Germinal center (tissue), 1 donor: ENCODE results near the gene NRP2.
A peak's percentile ranks its signal among the peaks of the same experiment; 100 is the strongest.

ENCODE experiments used
- DNase-seq: peaks from one replicate; pipeline ENCODE4 v3.0.0; 2012; ENCODE audit warnings: mixed read lengths, low spot score

NRP2 gene

GRCh38 chr2:205709319-205709718, 27.0 kb downstream of the NRP2 start:
- DNase-seq = no peak

- DNase-seq = no peak
Measured at GRCh38 chr2:205712508-205712907, 30.2 kb downstream of the NRP2 start.

- DNase-seq = no peak
Measured at GRCh38 chr2:205713086-205713485, 30.8 kb downstream of the NRP2 start.

- DNase-seq = peak; percentile 27
Measured at GRCh38 chr2:205714058-205714776, 31.9 kb downstream of the NRP2 start.

GRCh38 chr2:205714789-205715720, 32.8 kb downstream of the NRP2 start:
- DNase-seq = no peak

- no peak for DNase-seq
Measured at GRCh38 chr2:205715831-205716525, 33.7 kb downstream of the NRP2 start.

GRCh38 chr2:205717175-205717846, 35.0 kb downstream of the NRP2 start:
- no peak for DNase-seq

- no peak for DNase-seq
Measured at GRCh38 chr2:205717999-205718398, 35.7 kb downstream of the NRP2 start.

- no peak for DNase-seq
Measured at GRCh38 chr2:205719847-205720246, 37.5 kb downstream of the NRP2 start.

- DNase-seq = no peak
Measured at GRCh38 chr2:205720451-205720902, 38.2 kb downstream of the NRP2 start.

- DNase-seq = peak; percentile 28
Measured at GRCh38 chr2:205721057-205721449, 38.8 kb downstream of the NRP2 start.

GRCh38 chr2:205722283-205722918, 40.1 kb downstream of the NRP2 start:
- no peak for DNase-seq

- no peak for DNase-seq
Measured at GRCh38 chr2:205723179-205723578, 40.9 kb downstream of the NRP2 start.

GRCh38 chr2:205725059-205725458, 42.8 kb downstream of the NRP2 start:
- no peak for DNase-seq

GRCh38 chr2:205726506-205726905, 44.2 kb downstream of the NRP2 start:
- DNase-seq = no peak

GRCh38 chr2:205727174-205727573, 44.9 kb downstream of the NRP2 start:
- no peak for DNase-seq

GRCh38 chr2:205728366-205728765, 46.1 kb downstream of the NRP2 start:
- DNase-seq = no peak

- DNase-seq = no peak
Measured at GRCh38 chr2:205730191-205730590, 47.9 kb downstream of the NRP2 start.

- DNase-seq = no peak
Measured at GRCh38 chr2:205730701-205731582, 48.6 kb downstream of the NRP2 start.

- DNase-seq = no peak
Measured at GRCh38 chr2:205731583-205731981, 49.3 kb downstream of the NRP2 start.
